ENCODE results near the gene GP1BA. TPM values are rescaled to one million over a fixed set of nuclear protein-coding genes. Genes with fewer than 3 reads are reported as not detected.

Gene GP1BA
- total and polyA plus RNA-seq, 2 donors = 0.09 to 0.14 TPM

GRCh38 chr17:4947010-4947410, 14.9 kb downstream of the GP1BA start:
- Histone ChIP-seq H3K36me3 (ENCODE audit: control insufficient read depth in 2 of 2, insufficient read depth in 2 of 2, low read length in 1 of 2) (peaks cover 35 to 55% of the 10 kb centered on the region in 2 donors), H3K27me3 (ENCODE audit: control insufficient read depth in 2 of 2, insufficient read depth in 1 of 2, low read length in 1 of 2) (peaks cover 0 to 5% of the 10 kb centered on the region in 2 donors), H3K27ac (ENCODE audit: low read depth in 1 of 2, low read length in 1 of 2) (peak overlapping the region; percentile 99 to 100), H3K4me3 (ENCODE audit: low read length in 2 of 2) (peak overlapping the region; percentile 100), H3K9me3 (ENCODE audit: control insufficient read depth in 2 of 2, insufficient read depth in 1 of 2, low read length in 1 of 2) (peaks cover 0 to 5% of the 10 kb centered on the region in 2 donors), H3K4me1 (ENCODE audit: control insufficient read depth in 2 of 2, insufficient read depth in 2 of 2, low read length in 2 of 2) (peaks cover 45 to 69% of the 10 kb centered on the region in 2 donors)
- DNase-seq (ENCODE audit: low read depth in 6 of 9, low spot score in 9 of 9) = no peak
- WGBS = under 1% methylated on average over 7 of the region's 7 CpGs

GRCh38 chr17:4947411-4948165, 15.5 kb downstream of the GP1BA start:
- Histone ChIP-seq H3K27ac (ENCODE audit: low read depth in 1 of 2, low read length in 1 of 2) (peak overlapping the region; percentile 99 to 100), H3K27me3 (ENCODE audit: control insufficient read depth in 2 of 2, insufficient read depth in 1 of 2, low read length in 1 of 2) (peaks cover 0 to 5% of the 10 kb centered on the region in 2 donors), H3K4me1 (ENCODE audit: control insufficient read depth in 2 of 2, insufficient read depth in 2 of 2, low read length in 2 of 2) (peaks cover 45 to 63% of the 10 kb centered on the region in 2 donors), H3K36me3 (ENCODE audit: control insufficient read depth in 2 of 2, insufficient read depth in 2 of 2, low read length in 1 of 2) (peaks cover 31 to 49% of the 10 kb centered on the region in 2 donors), H3K9me3 (ENCODE audit: control insufficient read depth in 2 of 2, insufficient read depth in 1 of 2, low read length in 1 of 2) (peaks cover 0 to 5% of the 10 kb centered on the region in 2 donors), H3K4me3 (ENCODE audit: low read length in 2 of 2) (peak overlapping the region; percentile 100)
- peak in 7 of 9 donors; percentile 63 to 87 (median 69) for DNase-seq (ENCODE audit: low read depth in 6 of 9, low spot score in 9 of 9)
- WGBS = under 1% methylated on average over 56 of the region's 56 CpGs

GRCh38 chr17:4948166-4948930, 16.3 kb downstream of the GP1BA start, which contains the start of gene PFN1:
TSS of gene PFN1 (minus strand) at chr17:4948530. CDS start at chr17:4948394, 136 bp downstream.
- H3K9me3 ChIP-seq (ENCODE audit: control insufficient read depth in 2 of 2, insufficient read depth in 1 of 2, low read length in 1 of 2) = peaks cover 0 to 5% of the 10 kb centered on the region in 2 donors
- H3K4me1 ChIP-seq (ENCODE audit: control insufficient read depth in 2 of 2, insufficient read depth in 2 of 2, low read length in 2 of 2) = peaks cover 38 to 61% of the 10 kb centered on the region in 2 donors

GRCh38 chr17:4948931-4949320, 16.8 kb downstream of the GP1BA start:
- peaks cover 19 to 35% of the 10 kb centered on the region in 2 donors for H3K36me3 ChIP-seq (ENCODE audit: control insufficient read depth in 2 of 2, insufficient read depth in 2 of 2, low read length in 1 of 2)
- H3K9me3 ChIP-seq (ENCODE audit: control insufficient read depth in 2 of 2, insufficient read depth in 1 of 2, low read length in 1 of 2) = peaks cover 0 to 5% of the 10 kb centered on the region in 2 donors
- peak overlapping the region; percentile 99 to 100 for H3K27ac ChIP-seq (ENCODE audit: low read depth in 1 of 2, low read length in 1 of 2)
- DNase-seq (ENCODE audit: low read depth in 6 of 9, low spot score in 9 of 9) = peak in 6 of 9 donors; percentile 57 to 84 (median 68)
- H3K27me3 ChIP-seq (ENCODE audit: control insufficient read depth in 2 of 2, insufficient read depth in 1 of 2, low read length in 1 of 2) = peaks cover 0 to 5% of the 10 kb centered on the region in 2 donors
- H3K4me3 ChIP-seq (ENCODE audit: low read length in 2 of 2) = peak overlapping the region; percentile 100
- peaks cover 32 to 58% of the 10 kb centered on the region in 2 donors for H3K4me1 ChIP-seq (ENCODE audit: control insufficient read depth in 2 of 2, insufficient read depth in 2 of 2, low read length in 2 of 2)
- WGBS = under 1% methylated on average over 40 of the region's 40 CpGs

More at GRCh38 chr17:4948166-4948930, 16.3 kb downstream of the GP1BA start, which contains the start of gene PFN1:
- peak in 8 of 9 donors; percentile 79 to 96 (median 89) for DNase-seq (ENCODE audit: low read depth in 6 of 9, low spot score in 9 of 9)
- peak within 1 kb of the TSS; percentile 99 to 100 for H3K27ac ChIP-seq (ENCODE audit: low read depth in 1 of 2, low read length in 1 of 2)
- under 1% methylated on average over 59 of the region's 59 CpGs for WGBS
- peaks cover 24 to 41% of the 10 kb centered on the region in 2 donors for H3K36me3 ChIP-seq (ENCODE audit: control insufficient read depth in 2 of 2, insufficient read depth in 2 of 2, low read length in 1 of 2)
- H3K27me3 ChIP-seq (ENCODE audit: control insufficient read depth in 2 of 2, insufficient read depth in 1 of 2, low read length in 1 of 2) = peaks cover 0 to 5% of the 10 kb centered on the region in 2 donors
- H3K4me3 ChIP-seq (ENCODE audit: low read length in 2 of 2) = peak within 1 kb of the TSS; percentile 100

- peaks cover 19 to 30% of the 10 kb centered on the region in 2 donors for H3K36me3 ChIP-seq (ENCODE audit: control insufficient read depth in 2 of 2, insufficient read depth in 2 of 2, low read length in 1 of 2)
- H3K4me1 ChIP-seq (ENCODE audit: control insufficient read depth in 2 of 2, insufficient read depth in 2 of 2, low read length in 2 of 2) = peaks cover 29 to 52% of the 10 kb centered on the region in 2 donors
- peak overlapping the region; percentile 100 for H3K4me3 ChIP-seq (ENCODE audit: low read length in 2 of 2)
- DNase-seq (ENCODE audit: low read depth in 6 of 9, low spot score in 9 of 9) = peak in 6 of 9 donors; percentile 61 to 89 (median 68)
- 1% methylated on average over 75 of the region's 75 CpGs for WGBS
- peaks cover 0 to 5% of the 10 kb centered on the region in 2 donors for H3K9me3 ChIP-seq (ENCODE audit: control insufficient read depth in 2 of 2, insufficient read depth in 1 of 2, low read length in 1 of 2)
- peaks cover 0 to 5% of the 10 kb centered on the region in 2 donors for H3K27me3 ChIP-seq (ENCODE audit: control insufficient read depth in 2 of 2, insufficient read depth in 1 of 2, low read length in 1 of 2)
- peak overlapping the region; percentile 99 to 100 for H3K27ac ChIP-seq (ENCODE audit: low read depth in 1 of 2, low read length in 1 of 2)
Observed at GRCh38 chr17:4949321-4950074, 17.4 kb downstream of the GP1BA start.

GRCh38 chr17:4950075-4950745, 18.1 kb downstream of the GP1BA start:
- Histone ChIP-seq H3K9me3 (ENCODE audit: control insufficient read depth in 2 of 2, insufficient read depth in 1 of 2, low read length in 1 of 2) (peaks cover 0 to 5% of the 10 kb centered on the region in 2 donors), H3K27me3 (ENCODE audit: control insufficient read depth in 2 of 2, insufficient read depth in 1 of 2, low read length in 1 of 2) (peaks cover 0 to 5% of the 10 kb centered on the region in 2 donors), H3K27ac (ENCODE audit: low read depth in 1 of 2, low read length in 1 of 2) (peak overlapping the region; percentile 66 to 100), H3K4me1 (ENCODE audit: control insufficient read depth in 2 of 2, insufficient read depth in 2 of 2, low read length in 2 of 2) (peaks cover 21 to 45% of the 10 kb centered on the region in 2 donors), H3K36me3 (ENCODE audit: control insufficient read depth in 2 of 2, insufficient read depth in 2 of 2, low read length in 1 of 2) (peaks cover 14 to 23% of the 10 kb centered on the region in 2 donors), H3K4me3 (ENCODE audit: low read length in 2 of 2) (peak overlapping the region; percentile 36 to 100)
- WGBS = 12% methylated on average over 52 of the region's 52 CpGs
- peak in 2 of 9 donors; percentile 30 to 57 for DNase-seq (ENCODE audit: low read depth in 6 of 9, low spot score in 9 of 9)

- WGBS = 69% methylated on average over 7 of the region's 7 CpGs
- H3K27me3 ChIP-seq (ENCODE audit: control insufficient read depth in 2 of 2, insufficient read depth in 1 of 2, low read length in 1 of 2) = peaks cover 0 to 5% of the 10 kb centered on the region in 2 donors
- peak within 1 kb of the TSS; percentile 36 to 100 for H3K4me3 ChIP-seq (ENCODE audit: low read length in 2 of 2)
- H3K4me1 ChIP-seq (ENCODE audit: control insufficient read depth in 2 of 2, insufficient read depth in 2 of 2, low read length in 2 of 2) = peaks cover 16 to 39% of the 10 kb centered on the region in 2 donors
- peaks cover 8 to 17% of the 10 kb centered on the region in 2 donors for H3K36me3 ChIP-seq (ENCODE audit: control insufficient read depth in 2 of 2, insufficient read depth in 2 of 2, low read length in 1 of 2)
- no peak for DNase-seq (ENCODE audit: low read depth in 6 of 9, low spot score in 9 of 9)
- peaks cover 0 to 5% of the 10 kb centered on the region in 2 donors for H3K9me3 ChIP-seq (ENCODE audit: control insufficient read depth in 2 of 2, insufficient read depth in 1 of 2, low read length in 1 of 2)
- peak within 1 kb of the TSS; percentile 66 to 100 for H3K27ac ChIP-seq (ENCODE audit: low read depth in 1 of 2, low read length in 1 of 2)
Observed at GRCh38 chr17:4950746-4951204, 18.7 kb downstream of the GP1BA start, which contains the start of gene ENO3. TSS of gene ENO3 (plus strand) at chr17:4951119. CDS start at chr17:4951830, 711 bp downstream.

- Histone ChIP-seq H3K27me3 (ENCODE audit: control insufficient read depth in 2 of 2, insufficient read depth in 1 of 2, low read length in 1 of 2) (peaks cover 0 to 5% of the 10 kb centered on the region in 2 donors), H3K4me3 (ENCODE audit: low read length in 2 of 2) (peak overlapping the region in 1 of 2 donors; percentile 3), H3K4me1 (ENCODE audit: control insufficient read depth in 2 of 2, insufficient read depth in 2 of 2, low read length in 2 of 2) (peaks cover 13 to 32% of the 10 kb centered on the region in 2 donors), H3K9me3 (ENCODE audit: control insufficient read depth in 2 of 2, insufficient read depth in 1 of 2, low read length in 1 of 2) (peaks cover 0 to 5% of the 10 kb centered on the region in 2 donors), H3K27ac (ENCODE audit: low read depth in 1 of 2, low read length in 1 of 2) (no peak overlapping the region), H3K36me3 (ENCODE audit: control insufficient read depth in 2 of 2, insufficient read depth in 2 of 2, low read length in 1 of 2) (peaks cover 5 to 10% of the 10 kb centered on the region in 2 donors)
- WGBS = 88% methylated on average over 3 of the region's 3 CpGs
- DNase-seq (ENCODE audit: low read depth in 6 of 9, low spot score in 9 of 9) = no peak
Observed at GRCh38 chr17:4951486-4951885, 19.4 kb downstream of the GP1BA start.
